Keratinocyte (primary cell): ENCODE results near the gene CDR2L. TPM values are rescaled to one million over a fixed set of nuclear protein-coding genes. Genes with fewer than 3 reads are reported as not detected.
"Not testable (repeated sequence)": the region's sequence is repeated elsewhere in the genome, so short reads cannot be mapped to it uniquely, and the experiment has no call there.

ENCODE experiments used
- DNase-seq: peaks from one replicate; pipeline ENCODE4 v3.0.0-alpha.2; 2011; ENCODE audit warnings: low read depth, missing footprints, low spot score
- FAIRE-seq: peaks from 2 replicates; lab custom pipeline; 2011; peaks lifted over from hg19 to GRCh38; lab: Jason Lieb, UNC
- H2AFZ ChIP-seq: 2 replicates; pipeline ENCODE4 v1.6.0; 2012; ENCODE audit warnings: low read length, control low read depth, inconsistent platforms; ENCODE audit not compliant: control insufficient read depth
- H3K27ac ChIP-seq: 2 replicates; pipeline ENCODE4 v1.5.1; 2011; ENCODE audit warnings: low read length; ENCODE audit not compliant: control insufficient read depth, insufficient read depth
- H3K27me3 ChIP-seq: 3 replicates; pipeline ENCODE4 v1.6.0; 2011; ENCODE audit warnings: low read length; ENCODE audit not compliant: control insufficient read depth, insufficient read depth; ENCODE audit errors: extremely low read depth
- H3K36me3 ChIP-seq, 2 experiments: 2 replicates in 1 of 2; 3 replicates in 1 of 2; pipeline ENCODE4 v1.5.1; 2011; ENCODE audit warnings: low read length in 2 of 2, mild to moderate bottlenecking in 1 of 2; ENCODE audit not compliant: control insufficient read depth in 2 of 2, insufficient read depth in 2 of 2; ENCODE audit errors: extremely low read depth in 1 of 2
- H3K4me1 ChIP-seq: 3 replicates; pipeline ENCODE4 v1.5.1; 2011; ENCODE audit warnings: low read length; ENCODE audit not compliant: control insufficient read depth, insufficient read depth; ENCODE audit errors: extremely low read depth
- H3K4me2 ChIP-seq: 3 replicates; pipeline ENCODE4 v1.6.0; 2011; ENCODE audit warnings: low read depth, low read length; ENCODE audit not compliant: control insufficient read depth, insufficient read depth; ENCODE audit errors: extremely low read depth
- H3K4me3 ChIP-seq, 3 experiments: fragments of 200-600 bp in 1 of 3; sonication (generic) in 1 of 3; 2 replicates in 2 of 3; 3 replicates in 1 of 3; pipeline ENCODE4 v1.5.1; 2011 to 2016; ENCODE audit warnings: low read length in 3 of 3, mild to moderate bottlenecking in 3 of 3, control low read depth in 2 of 3, inconsistent platforms in 1 of 3, low read depth in 1 of 3, mixed read lengths in 1 of 3, mixed run types in 1 of 3, moderate library complexity in 1 of 3; ENCODE audit not compliant: control insufficient read depth in 2 of 3, insufficient read depth in 2 of 3; ENCODE audit errors: extremely low read depth in 1 of 3
- H3K79me2 ChIP-seq: 2 replicates; pipeline ENCODE4 v1.6.0; 2012; ENCODE audit warnings: low read length; ENCODE audit not compliant: control insufficient read depth, insufficient read depth
- H3K9ac ChIP-seq: 3 replicates; pipeline ENCODE4 v1.6.0; 2011; ENCODE audit warnings: low read length; ENCODE audit not compliant: control insufficient read depth, insufficient read depth; ENCODE audit errors: extremely low read depth
- H3K9me1 ChIP-seq: 3 replicates; pipeline ENCODE4 v1.6.0; 2011; ENCODE audit warnings: low read length; ENCODE audit not compliant: control insufficient read depth, insufficient read depth; ENCODE audit errors: extremely low read depth
- H3K9me3 ChIP-seq: 2 replicates; pipeline ENCODE4 v1.5.1; 2012; ENCODE audit warnings: low read depth, low read length; ENCODE audit not compliant: control insufficient read depth
- H4K20me1 ChIP-seq: 3 replicates; pipeline ENCODE4 v1.6.0; 2011; ENCODE audit warnings: low read length; ENCODE audit not compliant: control insufficient read depth, insufficient read depth; ENCODE audit errors: extremely low read depth
- EZH2 ChIP-seq: IDR thresholded peaks from one replicate; pipeline ENCODE4 v1.6.1; 2012; ENCODE audit warnings: inconsistent platforms, mild to moderate bottlenecking, low read length, moderate library complexity
- dilution Hi-C: fragments of 300-500 bp; cut with MboI; formaldehyde crosslinking; loops from one replicate; pipeline ENCODE4 v1.7.0; 2020; ENCODE audit warnings: low sequenced_read_pairs; ENCODE audit not compliant: extremely low pct_ligation_motif_present
- polyA plus RNA-seq, 5 experiments: library from polyadenylated mRNA; depleted of rRNA in 3 of 5; stranded (reverse) in 3 of 5; stranded (forward) in 1 of 5; unstranded in 1 of 5; fragments of >200 nt; gene quantifications; 1 replicate in 1 of 5; 2 replicates in 3 of 5; 3 replicates in 1 of 5; pipeline versions ENCODE4 v1.2.1 to v1.2.3, GENCODE V29; 2011 to 2012; ENCODE audit warnings: missing spikeins in 2 of 5, low read depth in 1 of 5, low replicate concordance in 1 of 5
- TF ChIP-seq, protein P1 (sequence below), 3 experiments: IDR thresholded peaks in 1 of 3; conservative IDR thresholded peaks in 1 of 3; optimal IDR thresholded peaks in 1 of 3; 2 replicates in 2 of 3; 3 replicates in 1 of 3; pipeline versions ENCODE3 to v1.5.1; 2011; ENCODE audit warnings: low read length in 3 of 3, mild to moderate bottlenecking in 3 of 3, moderate library complexity in 2 of 3, control low read depth in 1 of 3, inconsistent platforms in 1 of 3; ENCODE audit not compliant: insufficient read depth in 2 of 3; ENCODE audit errors: extremely low read depth in 1 of 3

Gene CDR2L
- polyA plus RNA-seq, 1 donor (not counting 4 experiments of a cell fraction or from before 2014, with no cell fraction given) = 7.1 TPM

DNA sequence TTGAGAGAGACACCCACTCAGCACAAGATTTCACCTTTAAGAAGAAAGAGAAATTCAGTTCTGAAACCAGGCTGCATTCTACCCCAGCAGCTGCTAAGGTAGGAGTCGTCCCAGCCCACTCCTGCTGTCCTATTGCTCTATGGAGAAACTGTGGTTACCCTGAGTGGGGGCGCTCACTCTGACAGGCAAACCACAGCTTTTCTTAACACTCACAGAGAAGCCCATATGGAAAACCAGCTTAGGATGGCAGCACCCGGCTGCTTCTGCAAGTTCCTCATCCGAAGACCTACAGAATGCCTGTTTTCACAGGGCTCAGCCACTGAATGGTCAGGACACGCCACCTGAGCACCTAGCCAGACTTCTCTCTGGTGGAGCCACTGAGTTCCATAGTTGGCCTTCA lies 51.8 kb downstream of the CDR2L start:
- Histone ChIP-seq H3K9me1 (no peaks in the 10 kb centered on the region), H3K27ac (no peak overlapping the region), H3K36me3 (peaks cover 14 to 22% of the 10 kb centered on the region in 2 experiments), H2AFZ (no peak overlapping the region), H3K79me2 (peaks cover 3% of the 10 kb centered on the region), H3K27me3 (no peaks in the 10 kb centered on the region), H3K4me3 (no peak overlapping the region), H3K4me2 (no peak overlapping the region), H3K4me1 (peaks cover 18% of the 10 kb centered on the region), H3K9me3 (no peaks in the 10 kb centered on the region), H4K20me1 (no peaks in the 10 kb centered on the region), H3K9ac (no peak overlapping the region)
- TF ChIP-seq, protein P1, sequence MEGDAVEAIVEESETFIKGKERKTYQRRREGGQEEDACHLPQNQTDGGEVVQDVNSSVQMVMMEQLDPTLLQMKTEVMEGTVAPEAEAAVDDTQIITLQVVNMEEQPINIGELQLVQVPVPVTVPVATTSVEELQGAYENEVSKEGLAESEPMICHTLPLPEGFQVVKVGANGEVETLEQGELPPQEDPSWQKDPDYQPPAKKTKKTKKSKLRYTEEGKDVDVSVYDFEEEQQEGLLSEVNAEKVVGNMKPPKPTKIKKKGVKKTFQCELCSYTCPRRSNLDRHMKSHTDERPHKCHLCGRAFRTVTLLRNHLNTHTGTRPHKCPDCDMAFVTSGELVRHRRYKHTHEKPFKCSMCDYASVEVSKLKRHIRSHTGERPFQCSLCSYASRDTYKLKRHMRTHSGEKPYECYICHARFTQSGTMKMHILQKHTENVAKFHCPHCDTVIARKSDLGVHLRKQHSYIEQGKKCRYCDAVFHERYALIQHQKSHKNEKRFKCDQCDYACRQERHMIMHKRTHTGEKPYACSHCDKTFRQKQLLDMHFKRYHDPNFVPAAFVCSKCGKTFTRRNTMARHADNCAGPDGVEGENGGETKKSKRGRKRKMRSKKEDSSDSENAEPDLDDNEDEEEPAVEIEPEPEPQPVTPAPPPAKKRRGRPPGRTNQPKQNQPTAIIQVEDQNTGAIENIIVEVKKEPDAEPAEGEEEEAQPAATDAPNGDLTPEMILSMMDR (optimal IDR thresholded peaks at IDR 0.05 in 1 of 3, IDR thresholded peaks at IDR 0.05 in 1 of 3, conservative IDR thresholded peaks at IDR 0.05 in 1 of 3; ENCODE audit: extremely low read depth in 1 of 3, insufficient read depth in 2 of 3, low read length in 3 of 3) = no peak
- TF ChIP-seq EZH2 = no peak
- dilution Hi-C loops = no loop called here
- DNase-seq (no peak), FAIRE-seq (no peak)

- Histone ChIP-seq H3K4me3 (no peak overlapping the region), H3K4me1 (peaks cover 2% of the 10 kb centered on the region), H3K27me3 (no peaks in the 10 kb centered on the region), H3K27ac (no peak overlapping the region), H4K20me1 (no peaks in the 10 kb centered on the region), H3K9me3 (no peaks in the 10 kb centered on the region), H3K79me2 (peaks cover 15% of the 10 kb centered on the region), H2AFZ (no peak overlapping the region), H3K9me1 (no peaks in the 10 kb centered on the region), H3K4me2 (no peak overlapping the region), H3K36me3 (peaks cover 14 to 22% of the 10 kb centered on the region in 2 experiments), H3K9ac (no peak overlapping the region)
- DNase-seq (no peak), FAIRE-seq (no peak)
- TF ChIP-seq, protein P1 (optimal IDR thresholded peaks at IDR 0.05 in 1 of 3, IDR thresholded peaks at IDR 0.05 in 1 of 3, conservative IDR thresholded peaks at IDR 0.05 in 1 of 3; ENCODE audit: extremely low read depth in 1 of 3, insufficient read depth in 2 of 3, low read length in 3 of 3) = no peak
- no peak for TF ChIP-seq EZH2
- dilution Hi-C loops = no loop called here
Observed at GRCh38 chr17:75041656-75042280, 54.3 kb downstream of the CDR2L start.

DNA sequence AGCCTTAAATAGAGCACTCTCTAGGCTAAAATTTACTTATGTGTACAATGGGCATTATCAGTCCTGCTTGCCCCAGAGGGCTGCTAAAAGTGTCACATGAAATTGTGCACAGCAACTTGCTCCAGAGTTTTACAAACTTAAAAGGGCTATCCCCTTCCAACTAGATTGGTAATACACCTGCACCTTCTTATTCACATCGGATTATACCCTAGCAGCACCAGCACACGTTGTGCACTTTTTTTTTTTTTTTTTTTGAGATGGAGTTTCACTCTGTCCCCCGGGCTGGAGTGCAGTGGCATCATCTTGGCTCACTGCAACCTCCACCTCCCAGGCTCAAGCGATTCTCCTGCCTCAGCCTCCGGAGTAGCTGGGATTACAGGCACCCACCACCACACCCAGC lies 56.4 kb downstream of the CDR2L start:
- Histone ChIP-seq H3K4me1 (peaks cover 11% of the 10 kb centered on the region), H3K79me2 (peaks cover 21% of the 10 kb centered on the region), H3K36me3 (peaks cover 14 to 19% of the 10 kb centered on the region in 2 experiments)
- DNase-seq, H4K20me1 ChIP-seq, H3K9me3 ChIP-seq, H3K27ac ChIP-seq, H3K9ac ChIP-seq, H3K9me1 ChIP-seq, H3K4me3 ChIP-seq, H3K27me3 ChIP-seq, dilution Hi-C loops, FAIRE-seq, H2AFZ ChIP-seq, H3K4me2 ChIP-seq: not testable (repeated sequence)
